Muscle layer of colon (tissue), 2 donors: Measurements from ENCODE around the gene CIDEC.
"Not testable (repeated sequence)": the region's sequence is repeated elsewhere in the genome, so short reads cannot be mapped to it uniquely, and the experiment has no call there.

Experiments
- H3K27ac ChIP-seq: one replicate; pipeline ENCODE4 v1.7.0; 2013; ENCODE audit warnings: low read depth, mild to moderate bottlenecking, low read length, moderate library complexity
- H3K27me3 ChIP-seq, 2 donors: one replicate each; pipeline ENCODE4 v1.7.0; 2013; ENCODE audit warnings: low read length in 2 of 2, mild to moderate bottlenecking in 2 of 2; ENCODE audit not compliant: insufficient read depth in 2 of 2, control insufficient read depth in 1 of 2
- H3K36me3 ChIP-seq: one replicate; pipeline ENCODE4 v1.7.0; 2013; ENCODE audit warnings: mild to moderate bottlenecking, low read length; ENCODE audit not compliant: insufficient read depth
- H3K4me1 ChIP-seq: one replicate; pipeline ENCODE4 v1.7.0; 2013; ENCODE audit warnings: mild to moderate bottlenecking, low read length; ENCODE audit not compliant: insufficient read depth
- H3K4me3 ChIP-seq, 2 donors: one replicate each; pipeline ENCODE4 v1.7.0; 2013; ENCODE audit warnings: low read length in 2 of 2, low read depth in 1 of 2, mild to moderate bottlenecking in 1 of 2, moderate library complexity in 1 of 2
- H3K9ac ChIP-seq: one replicate; pipeline ENCODE4 v1.7.0; 2013; ENCODE audit warnings: low read length
- H3K9me3 ChIP-seq: one replicate; pipeline ENCODE4 v1.7.0; 2013; ENCODE audit warnings: mild to moderate bottlenecking, low read length
- donor health status: abdominal sarcoma.
- donor health status: Adenocarcinoma of cecum.

CIDEC gene

GRCh38 chr3:9913601-9914000 lies 33.5 kb upstream of the CIDEC start:
- Histone ChIP-seq H3K9me3 (no peaks in the 10 kb centered on the region), H3K27ac (peak overlapping the region; percentile 17), H3K27me3 (no peaks in the 10 kb centered on the region), H3K36me3 (no peaks in the 10 kb centered on the region), H3K4me3 (no peak overlapping the region), H3K4me1 (peaks cover 32% of the 10 kb centered on the region), H3K9ac (peak overlapping the region; percentile 71)

DNA sequence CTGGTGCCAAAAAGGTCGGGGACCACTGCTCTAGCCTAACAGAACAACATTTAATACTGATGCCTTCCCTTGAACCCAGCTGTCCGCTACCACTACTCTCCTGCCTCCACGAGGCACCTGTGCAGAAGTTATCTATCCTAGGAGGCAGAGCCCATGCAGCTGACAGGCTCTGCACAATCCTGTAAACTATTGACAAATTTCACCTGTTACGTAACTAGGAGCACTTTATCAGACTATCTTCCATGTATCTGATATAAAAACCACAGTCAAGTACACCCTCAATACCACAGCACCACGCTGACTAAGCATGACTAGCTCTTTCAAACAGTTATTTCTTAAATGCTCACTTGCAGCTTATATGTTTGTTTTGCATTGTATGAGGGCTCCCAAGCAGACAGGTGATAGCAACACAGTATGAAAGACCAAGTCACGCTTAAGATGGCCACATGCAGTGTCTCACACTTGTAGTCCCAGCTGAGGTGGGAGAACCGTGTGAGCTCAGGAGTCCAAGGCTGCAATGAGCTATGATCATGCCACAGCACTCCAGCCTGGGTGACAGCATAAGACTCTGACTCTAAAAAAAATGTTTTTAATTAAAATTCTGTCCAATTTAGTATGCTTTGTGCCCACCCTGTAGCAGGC lies 32.4 kb upstream of the CIDEC start:
- Histone ChIP-seq H3K27me3 (no peaks in the 10 kb centered on the region), H3K9ac (no peak overlapping the region), H3K4me1 (peaks cover 26% of the 10 kb centered on the region), H3K4me3 (no peak overlapping the region), H3K27ac (no peak overlapping the region), H3K9me3 (no peaks in the 10 kb centered on the region), H3K36me3 (no peaks in the 10 kb centered on the region)

GRCh38 chr3:9911863-9912262 lies 31.8 kb upstream of the CIDEC start:
- H3K4me3 ChIP-seq, result no peak overlapping the region
- H3K27me3 ChIP-seq, result no peaks in the 10 kb centered on the region
- no peaks in the 10 kb centered on the region for H3K36me3 ChIP-seq
- H3K9ac ChIP-seq, result no peak overlapping the region
- H3K9me3 ChIP-seq, result no peaks in the 10 kb centered on the region
- H3K4me1 ChIP-seq, result peaks cover 22% of the 10 kb centered on the region
- no peak overlapping the region for H3K27ac ChIP-seq

DNA sequence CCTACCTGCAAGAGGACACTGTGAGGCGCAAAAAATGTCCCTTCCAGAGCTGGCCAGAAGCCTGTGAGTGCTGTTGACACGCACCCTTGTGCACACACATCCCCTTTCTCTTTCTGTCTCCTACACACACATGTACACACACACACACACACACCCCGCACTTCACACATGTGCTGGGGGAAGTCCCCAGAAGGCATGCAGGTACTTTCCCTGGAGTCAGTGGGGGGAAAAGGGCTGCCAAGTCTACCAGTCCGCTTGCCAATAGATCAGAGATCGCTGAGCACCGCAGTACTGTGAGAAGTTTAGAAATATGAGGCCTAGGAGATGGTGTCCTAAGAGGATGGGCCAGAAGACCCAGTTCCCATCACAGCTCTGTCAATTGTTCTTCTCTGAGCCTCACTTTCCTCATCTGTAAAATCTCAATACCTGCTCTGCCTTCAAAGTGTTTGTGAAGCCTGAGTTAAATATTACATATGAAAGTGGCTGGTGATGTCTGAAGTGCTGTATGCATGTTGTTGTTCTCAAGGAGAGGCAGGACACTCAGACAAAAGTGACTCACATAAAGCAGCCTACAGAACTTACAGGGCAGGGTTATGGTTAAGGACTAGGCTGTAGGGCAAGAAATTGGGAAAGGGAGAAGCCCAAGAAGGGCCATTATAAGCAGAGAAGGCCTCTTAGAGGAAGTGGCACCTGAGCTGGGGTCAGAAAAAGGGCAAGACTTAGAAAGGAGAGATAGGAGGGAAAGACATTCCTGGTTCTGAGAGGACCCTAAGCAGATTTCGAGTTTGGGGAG lies 29.4 kb upstream of the CIDEC start:
- no peak overlapping the region for H3K4me3 ChIP-seq
- no peaks in the 10 kb centered on the region for H3K27me3 ChIP-seq
- H3K4me1 ChIP-seq, result peaks cover 11% of the 10 kb centered on the region
- no peaks in the 10 kb centered on the region for H3K9me3 ChIP-seq
- H3K9ac ChIP-seq, result no peak overlapping the region
- no peaks in the 10 kb centered on the region for H3K36me3 ChIP-seq
- no peak overlapping the region for H3K27ac ChIP-seq

- Histone ChIP-seq H3K4me1 (no peaks in the 10 kb centered on the region), H3K4me3 (no peak overlapping the region), H3K27ac (no peak overlapping the region), H3K9ac (no peak overlapping the region), H3K27me3 (no peaks in the 10 kb centered on the region), H3K36me3 (no peaks in the 10 kb centered on the region), H3K9me3 (no peaks in the 10 kb centered on the region)
Measured at GRCh38 chr3:9908286-9908685, 28.2 kb upstream of the CIDEC start.

DNA sequence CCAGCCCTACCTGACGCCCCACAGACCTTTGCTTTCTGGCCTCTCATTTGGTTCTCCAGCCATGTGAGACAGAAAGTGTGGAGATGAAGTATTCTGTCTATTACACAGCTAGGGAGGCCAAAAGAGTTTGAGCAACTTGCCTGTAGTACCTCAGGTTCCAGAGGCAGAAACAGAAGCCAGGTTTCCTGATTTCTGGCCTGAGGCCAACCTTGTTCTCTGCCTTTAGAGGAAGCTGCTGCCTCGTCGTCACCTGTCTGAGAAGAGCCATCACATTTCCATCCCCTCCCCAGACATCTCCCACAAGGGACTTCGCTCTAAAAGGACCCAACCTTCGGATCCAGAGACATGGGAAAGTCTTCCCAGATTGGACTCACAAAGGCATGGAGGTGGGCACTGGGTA lies 26.4 kb upstream of the CIDEC start:
- Histone ChIP-seq H3K9ac (no peak overlapping the region), H3K4me1 (no peaks in the 10 kb centered on the region), H3K9me3 (no peaks in the 10 kb centered on the region), H3K27ac (no peak overlapping the region), H3K27me3 (no peaks in the 10 kb centered on the region), H3K4me3 (no peak overlapping the region), H3K36me3 (no peaks in the 10 kb centered on the region)

- no peaks in the 10 kb centered on the region for H3K27me3 ChIP-seq
- no peak overlapping the region for H3K27ac ChIP-seq
- no peak overlapping the region for H3K4me3 ChIP-seq
- no peak overlapping the region for H3K9ac ChIP-seq
- H3K4me1 ChIP-seq, result no peaks in the 10 kb centered on the region
- H3K9me3 ChIP-seq, result no peaks in the 10 kb centered on the region
- H3K36me3 ChIP-seq, result no peaks in the 10 kb centered on the region
Measured at GRCh38 chr3:9903904-9904303, 23.9 kb upstream of the CIDEC start.

DNA sequence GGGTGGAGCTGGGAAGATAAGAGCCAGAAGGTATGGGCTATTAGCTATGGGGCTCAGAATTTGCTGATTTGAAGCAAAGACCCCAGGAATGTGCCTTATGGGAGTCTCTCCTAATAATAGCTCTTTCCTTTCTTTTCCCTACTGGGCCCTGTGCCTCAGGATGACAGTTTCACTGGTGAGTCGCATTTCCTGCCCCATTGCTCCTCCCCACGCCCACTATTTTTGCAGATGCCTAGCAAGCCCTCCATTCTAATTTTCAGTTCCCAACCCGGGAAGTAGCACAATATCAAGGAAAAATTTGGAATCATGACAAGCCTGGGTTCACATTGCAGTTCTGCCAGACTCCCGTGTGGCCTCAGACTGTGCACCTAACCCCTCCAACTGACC lies 23.2 kb upstream of the CIDEC start:
- H3K4me1 ChIP-seq, result peaks cover 5% of the 10 kb centered on the region
- H3K9me3 ChIP-seq, result no peaks in the 10 kb centered on the region
- no peak overlapping the region for H3K4me3 ChIP-seq
- H3K36me3 ChIP-seq, result no peaks in the 10 kb centered on the region
- H3K27ac ChIP-seq, result no peak overlapping the region
- no peak overlapping the region for H3K9ac ChIP-seq
- no peaks in the 10 kb centered on the region for H3K27me3 ChIP-seq

GRCh38 chr3:9902372-9903237 lies 22.6 kb upstream of the CIDEC start, which contains the start of gene IL17RE:
Gene IL17RE, plus strand, starts transcription at chr3:9902848. Its CDS starts 85 bp downstream, at chr3:9902933.
- H3K27me3 ChIP-seq, result no peaks in the 10 kb centered on the region
- no peak within 1 kb of the TSS for H3K4me3 ChIP-seq
- H3K9ac ChIP-seq, result no peak within 1 kb of the TSS
- H3K4me1 ChIP-seq, result peaks cover 8% of the 10 kb centered on the region
- H3K27ac ChIP-seq, result no peak within 1 kb of the TSS
- no peaks in the 10 kb centered on the region for H3K36me3 ChIP-seq
- H3K9me3 ChIP-seq, result no peaks in the 10 kb centered on the region

GRCh38 chr3:9901967-9902366 lies 21.9 kb upstream of the CIDEC start:
- Histone ChIP-seq H3K9me3 (no peaks in the 10 kb centered on the region), H3K9ac (no peak overlapping the region), H3K4me1 (peaks cover 8% of the 10 kb centered on the region), H3K36me3 (no peaks in the 10 kb centered on the region), H3K27me3 (no peaks in the 10 kb centered on the region), H3K4me3 (no peak overlapping the region), H3K27ac (no peak overlapping the region)

GRCh38 chr3:9900965-9901415 lies 20.9 kb upstream of the CIDEC start:
- not testable (repeated sequence) for H3K27me3 ChIP-seq, H3K9me3 ChIP-seq, H3K27ac ChIP-seq, H3K4me3 ChIP-seq, H3K4me1 ChIP-seq, H3K9ac ChIP-seq, H3K36me3 ChIP-seq
